SU-DHL-6 (cell line): ENCODE measurements around the gene SLC36A2.

ENCODE experiments used
- H2AFZ ChIP-seq: fragments of 200-600 bp; sonication (generic); 2 replicates; pipeline ENCODE4 v1.6.1; 2014; ENCODE audit warnings: low read depth, mild to moderate bottlenecking, moderate library complexity, mixed read lengths, antibody characterized with exemption, low read length; ENCODE audit not compliant: severe bottlenecking
- H3F3A ChIP-seq: fragments of 200-600 bp; shearing (Covaris generic); 2 replicates; pipeline ENCODE4 v1.6.0; 2016; ENCODE audit warnings: antibody characterized with exemption, mild to moderate bottlenecking; ENCODE audit not compliant: insufficient read depth
- H3K27ac ChIP-seq: fragments of 200-600 bp; sonication (generic); 2 replicates; pipeline ENCODE4 v1.5.1; 2016; ENCODE audit warnings: low read depth, mild to moderate bottlenecking, low read length, moderate library complexity, mixed read lengths
- H3K27me3 ChIP-seq: fragments of 200-600 bp; sonication (generic), shearing (Covaris generic); 2 replicates; pipeline ENCODE4 v1.6.0; 2014; ENCODE audit warnings: mild to moderate bottlenecking, low read length
- H3K36me3 ChIP-seq: fragments of 200-600 bp; sonication (generic); 2 replicates; pipeline ENCODE4 v1.6.1; 2014; ENCODE audit warnings: mild to moderate bottlenecking, low read length, mixed read lengths
- H3K4me2 ChIP-seq: fragments of 300-600, 200-600 bp; shearing (Covaris generic), sonication (generic); 2 replicates; pipeline ENCODE4 v1.6.0; 2014; ENCODE audit warnings: low read length, low read depth, mild to moderate bottlenecking; ENCODE audit not compliant: poor library complexity, severe bottlenecking
- H3K4me3 ChIP-seq: fragments of 200-600 bp; sonication (generic); 2 replicates; pipeline ENCODE4 v1.5.1; 2014; ENCODE audit warnings: antibody characterized with exemption, low read length, mild to moderate bottlenecking, mixed read lengths; ENCODE audit not compliant: insufficient read depth, poor library complexity, severe bottlenecking
- H3K79me2 ChIP-seq: fragments of 200-600 bp; sonication (generic); 2 replicates; pipeline ENCODE4 v1.6.1; 2014; ENCODE audit warnings: mild to moderate bottlenecking, low read length, moderate library complexity; ENCODE audit not compliant: insufficient read depth
- H3K9ac ChIP-seq: fragments of 200-600 bp; sonication (generic); 2 replicates; pipeline ENCODE4 v1.7.0; 2014; ENCODE audit warnings: mild to moderate bottlenecking, low read length
- H3K9me2 ChIP-seq: fragments of 200-600 bp; sonication (generic); replicated peaks from 2 replicates; pipeline ENCODE4 v1.6.1; 2014; ENCODE audit warnings: low read length; ENCODE audit not compliant: insufficient read depth
- H3K9me3 ChIP-seq: fragments of 200-600 bp; sonication (generic); 2 replicates; pipeline ENCODE4 v1.6.1; 2014; ENCODE audit warnings: low read length, mixed read lengths; ENCODE audit not compliant: insufficient read depth
- H4K20me1 ChIP-seq: fragments of 200-600 bp; sonication (generic); 2 replicates; pipeline ENCODE4 v1.6.1; 2014; ENCODE audit warnings: low read depth, mild to moderate bottlenecking, antibody characterized with exemption, low read length, moderate library complexity, mixed read lengths
- CTCF ChIP-seq: fragments of 200-600 bp; sonication (generic); IDR thresholded peaks from one replicate; pipeline ENCODE4 v1.5.1; 2017; ENCODE audit warnings: antibody characterized with exemption, mild to moderate bottlenecking, low read length, moderate library complexity; ENCODE audit not compliant: insufficient read depth, poor library complexity, severe bottlenecking
- EZH2phosphoT487 ChIP-seq: fragments of 200-600 bp; sonication (generic), shearing (Covaris generic); conservative IDR thresholded peaks from 2 replicates; pipeline ENCODE4 v1.6.1; 2018; ENCODE audit warnings: mild to moderate bottlenecking, antibody characterized with exemption, low read length, moderate library complexity, mixed read lengths

SLC36A2 gene

GRCh38 chr5:151359391-151359790 lies 12.0 kb upstream of the SLC36A2 start:
- Histone ChIP-seq H3K36me3 (no peaks in the 10 kb centered on the region), H3K4me2 (no peak overlapping the region), H3K9me3 (0 out of 2 replicates have a peak, but pooled peaks cover 4% of the 10 kb centered on the region), H3K4me3 (no peak overlapping the region), H4K20me1 (no peaks in the 10 kb centered on the region), H3K79me2 (no peaks in the 10 kb centered on the region), H3K9ac (no peak overlapping the region), H3K9me2 (no peaks in the 10 kb centered on the region), H3K27ac (no peak overlapping the region), H2AFZ (no peak overlapping the region), H3K27me3 (peaks cover 4% of the 10 kb centered on the region), H3F3A (no peaks in the 10 kb centered on the region)
- TF ChIP-seq CTCF, result no peak
- TF ChIP-seq EZH2phosphoT487, result no peak

DNA sequence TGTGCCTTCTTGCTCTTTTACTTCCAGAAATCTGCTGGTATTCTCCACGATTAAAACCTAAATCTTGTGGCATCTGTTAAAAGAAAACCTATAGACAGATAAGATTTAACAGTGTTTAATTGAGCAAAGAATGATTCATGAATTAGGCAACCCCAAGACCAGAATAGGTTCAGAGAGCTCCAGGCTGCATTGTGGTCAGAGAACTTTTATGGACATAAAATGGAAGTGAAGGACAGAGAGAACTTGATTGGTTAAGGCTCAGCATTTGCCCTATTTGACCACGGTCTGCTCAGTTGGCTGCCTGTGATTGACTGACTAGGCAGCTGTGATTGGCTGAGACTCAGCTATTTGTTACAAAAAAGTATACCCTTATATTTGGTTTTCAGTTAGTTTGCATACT lies 10.4 kb upstream of the SLC36A2 start:
- Histone ChIP-seq H3K36me3 (no peaks in the 10 kb centered on the region), H3K79me2 (no peaks in the 10 kb centered on the region), H2AFZ (no peak overlapping the region), H3F3A (no peaks in the 10 kb centered on the region), H3K27ac (no peak overlapping the region), H3K9me3 (0 out of 2 replicates have a peak, but pooled peaks cover 4% of the 10 kb centered on the region), H3K4me2 (no peak overlapping the region), H3K9me2 (no peaks in the 10 kb centered on the region), H3K9ac (no peak overlapping the region), H3K27me3 (peaks cover 4% of the 10 kb centered on the region), H3K4me3 (no peak overlapping the region), H4K20me1 (no peaks in the 10 kb centered on the region)
- TF ChIP-seq CTCF (no peak), EZH2phosphoT487 (no peak)

- Histone ChIP-seq H3K9ac (no peak overlapping the region), H3K79me2 (no peaks in the 10 kb centered on the region)
Measured at GRCh38 chr5:151357097-151357496, 9.7 kb upstream of the SLC36A2 start.

More at GRCh38 chr5:151357097-151357496, 9.7 kb upstream of the SLC36A2 start:
- H3K9me3 ChIP-seq, result 0 out of 2 replicates have a peak, but pooled peaks cover 4% of the 10 kb centered on the region
- H3K36me3 ChIP-seq, result no peaks in the 10 kb centered on the region
- H2AFZ ChIP-seq, result no peak overlapping the region
- H3K4me2 ChIP-seq, result no peak overlapping the region
- no peak overlapping the region for H3K4me3 ChIP-seq
- H3F3A ChIP-seq, result no peaks in the 10 kb centered on the region
- H3K27ac ChIP-seq, result no peak overlapping the region
- no peaks in the 10 kb centered on the region for H3K9me2 ChIP-seq
- H4K20me1 ChIP-seq, result no peaks in the 10 kb centered on the region
- TF ChIP-seq CTCF (no peak), EZH2phosphoT487 (no peak)
- peaks cover 4% of the 10 kb centered on the region for H3K27me3 ChIP-seq
